ENCODE results near the gene NOP9. TPM values are rescaled to one million over a fixed set of nuclear protein-coding genes. Genes with fewer than 3 reads are reported as not detected.

Gene NOP9

GRCh38 chr14:24355009-24355408 lies 55.4 kb downstream of the NOP9 start:
- Histone ChIP-seq H3K14ac (ENCODE audit: low read length) (no peak overlapping the region), H3K4me1 (ENCODE audit: control insufficient read depth in 2 of 2, insufficient read depth in 1 of 2, low read depth in 1 of 2, low read length in 2 of 2) (no peaks in the 10 kb centered on the region), H3K27me3 (ENCODE audit: control insufficient read depth in 3 of 3, insufficient read depth in 3 of 3, low read depth in 1 of 3, low read length in 3 of 3) (peaks cover 0 to 44% (median 11%) of the 10 kb centered on the region in 3 experiments), H2BK5ac (ENCODE audit: low read length) (no peak overlapping the region), H3K4me3 (ENCODE audit: low read length in 2 of 2) (no peak overlapping the region), H3K9ac (ENCODE audit: low read depth, low read length, poor library complexity) (no peak overlapping the region), H3K9me3 (replicated peaks in 1 of 2; ENCODE audit: control insufficient read depth in 2 of 2, insufficient read depth in 1 of 2, low read depth in 1 of 2, low read length in 2 of 2) (no peaks in the 10 kb centered on the region), H3K4me2 (ENCODE audit: insufficient read depth, low read length, poor library complexity, severe bottlenecking) (no peak overlapping the region), H4K8ac (ENCODE audit: low read depth, low read length) (no peak overlapping the region), H2BK120ac (ENCODE audit: low read depth, low read length) (no peak overlapping the region), H2AFZ (ENCODE audit: low read length) (no peak overlapping the region), H2BK15ac (ENCODE audit: low read length) (no peak overlapping the region), H2BK12ac (ENCODE audit: low read length) (no peak overlapping the region), H3K79me1 (ENCODE audit: low read depth, low read length) (no peaks in the 10 kb centered on the region), H3K36me3 (replicated peaks in 1 of 2; ENCODE audit: control insufficient read depth in 2 of 2, insufficient read depth in 2 of 2, low read length in 2 of 2) (no peaks in the 10 kb centered on the region), H4K91ac (ENCODE audit: low read depth, low read length, poor library complexity) (no peak overlapping the region), H3K4ac (ENCODE audit: low read length) (no peak overlapping the region), H3K27ac (replicated peaks; ENCODE audit: low read length) (no peak overlapping the region), H3K18ac (ENCODE audit: low read length) (no peak overlapping the region), H2AK5ac (ENCODE audit: low read depth, low read length) (no peak overlapping the region), H3K23ac (ENCODE audit: low read depth, low read length, poor library complexity) (no peak overlapping the region)
- no CpG with 5 or more reads among the region's 7 CpGs for WGBS, 2 donors (ENCODE audit: extremely low coverage in 2 of 2, insufficient read length in 2 of 2, insufficient replicate concordance in 1 of 2)
- DNase-seq (ENCODE audit: low spot score), result no peak

- Histone ChIP-seq H2BK12ac (ENCODE audit: low read length) (no peak overlapping the region), H2BK120ac (ENCODE audit: low read depth, low read length) (no peak overlapping the region), H3K27me3 (ENCODE audit: control insufficient read depth in 3 of 3, insufficient read depth in 3 of 3, low read depth in 1 of 3, low read length in 3 of 3) (peaks cover 0 to 43% (median 9%) of the 10 kb centered on the region in 3 experiments), H3K27ac (replicated peaks; ENCODE audit: low read length) (no peak overlapping the region), H3K36me3 (replicated peaks in 1 of 2; ENCODE audit: control insufficient read depth in 2 of 2, insufficient read depth in 2 of 2, low read length in 2 of 2) (no peaks in the 10 kb centered on the region), H3K14ac (ENCODE audit: low read length) (no peak overlapping the region), H3K4ac (ENCODE audit: low read length) (no peak overlapping the region), H3K9ac (ENCODE audit: low read depth, low read length, poor library complexity) (no peak overlapping the region), H3K4me3 (ENCODE audit: low read length in 2 of 2) (no peak overlapping the region), H2BK5ac (ENCODE audit: low read length) (no peak overlapping the region), H3K23ac (ENCODE audit: low read depth, low read length, poor library complexity) (no peak overlapping the region), H4K91ac (ENCODE audit: low read depth, low read length, poor library complexity) (no peak overlapping the region), H3K79me1 (ENCODE audit: low read depth, low read length) (no peaks in the 10 kb centered on the region), H3K4me2 (ENCODE audit: insufficient read depth, low read length, poor library complexity, severe bottlenecking) (no peak overlapping the region), H2AK5ac (ENCODE audit: low read depth, low read length) (no peak overlapping the region), H3K4me1 (ENCODE audit: control insufficient read depth in 2 of 2, insufficient read depth in 1 of 2, low read depth in 1 of 2, low read length in 2 of 2) (no peaks in the 10 kb centered on the region), H3K9me3 (replicated peaks in 1 of 2; ENCODE audit: control insufficient read depth in 2 of 2, insufficient read depth in 1 of 2, low read depth in 1 of 2, low read length in 2 of 2) (no peaks in the 10 kb centered on the region), H2AFZ (ENCODE audit: low read length) (no peak overlapping the region), H3K18ac (ENCODE audit: low read length) (no peak overlapping the region), H4K8ac (ENCODE audit: low read depth, low read length) (no peak overlapping the region), H2BK15ac (ENCODE audit: low read length) (no peak overlapping the region)
- no CpG with 5 or more reads among the region's 4 CpGs for WGBS, 2 donors (ENCODE audit: extremely low coverage in 2 of 2, insufficient read length in 2 of 2, insufficient replicate concordance in 1 of 2)
- DNase-seq (ENCODE audit: low spot score), result no peak
Observed at GRCh38 chr14:24356208-24356607, 56.6 kb downstream of the NOP9 start.

Small RNA genes within 50 kb of the gene (small RNA-seq; reads per million reads assigned to genes)
- not detected for gene RF00026 (ENCODE audit: insufficient read depth)

Measured in neuronal stem cell (in vitro differentiated cells).